A673 (cell line): ENCODE measurements around the gene BRME1. TPM values are rescaled to one million over a fixed set of nuclear protein-coding genes. Genes with fewer than 3 reads are reported as not detected.

ENCODE experiments used
- BruUV-seq: library from RNA; stranded (reverse); fragments of 400-500 nt; replicated peaks from 2 replicates; lab custom pipeline; 2021; lab: Mats Ljungman, UMichigan
- CTCF ChIA-PET: fragments of 300-600 bp; sonication (Branson Sonifier 250); formaldehyde crosslinking; loops from one replicate; lab custom pipeline; 2022; ENCODE audit warnings: antibody characterized with exemption; lab: Charles Lee
- POLR2A ChIA-PET: fragments of 300-600 bp; sonication (Branson Sonifier 250); formaldehyde crosslinking; loops from one replicate; lab custom pipeline; 2022; ENCODE audit warnings: antibody characterized with exemption; ENCODE audit not compliant: low non-redundant PET; lab: Charles Lee
- DNase-seq: peaks from one replicate; pipeline ENCODE4 v3.0.0-alpha.2; 2015; ENCODE audit warnings: low spot score
- H3K27ac ChIP-seq: fragments of 200-600 bp; sonication (generic); 2 replicates; pipeline ENCODE4 v1.5.1; 2016; ENCODE audit warnings: mixed run types, low read depth, mild to moderate bottlenecking, mixed read lengths, antibody characterized with exemption, low read length; ENCODE audit not compliant: poor library complexity, severe bottlenecking
- H3K27me3 ChIP-seq: fragments of 200-600 bp; sonication (generic); replicated peaks from 2 replicates; pipeline ENCODE4 v1.6.1; 2017; ENCODE audit warnings: mixed run types, low read depth, mild to moderate bottlenecking, mixed read lengths, antibody characterized with exemption, low read length; ENCODE audit not compliant: insufficient read depth, poor library complexity
- H3K36me3 ChIP-seq: fragments of 200-600 bp; sonication (generic); 2 replicates; pipeline ENCODE4 v1.6.1; 2016; ENCODE audit warnings: mixed run types, mild to moderate bottlenecking, mixed read lengths, antibody characterized with exemption, low read length; ENCODE audit not compliant: insufficient read depth, poor library complexity, severe bottlenecking
- H3K4me1 ChIP-seq: fragments of 200-600 bp; sonication (generic); 2 replicates; pipeline ENCODE4 v1.6.1; 2017; ENCODE audit warnings: mixed run types, mild to moderate bottlenecking, mixed read lengths, antibody characterized with exemption, low read length; ENCODE audit not compliant: insufficient read depth, poor library complexity, severe bottlenecking
- H3K4me3 ChIP-seq: fragments of 200-600 bp; sonication (generic); 2 replicates; pipeline ENCODE4 v1.5.1; 2016; ENCODE audit warnings: low read depth, mixed run types, mild to moderate bottlenecking, mixed read lengths, low read length; ENCODE audit not compliant: poor library complexity, severe bottlenecking
- H3K9me3 ChIP-seq: fragments of 200-600 bp; sonication (generic); 2 replicates; pipeline ENCODE4 v1.6.1; 2016; ENCODE audit warnings: mixed run types, low read depth, mild to moderate bottlenecking, mixed read lengths, antibody characterized with exemption, low read length; ENCODE audit not compliant: poor library complexity, severe bottlenecking
- CTCF ChIP-seq: fragments of 300-800, 200-600 bp; sonication (generic); conservative IDR thresholded peaks from 2 replicates; pipeline ENCODE4 v1.5.1; 2017; ENCODE audit warnings: low read depth, mild to moderate bottlenecking, antibody characterized with exemption, low read length, moderate library complexity, mixed read lengths
- EZH2 ChIP-seq: fragments of 200-600 bp; sonication (generic); IDR thresholded peaks from 2 replicates; pipeline ENCODE4 v1.6.1; 2017; ENCODE audit warnings: borderline replicate concordance, low read depth, mild to moderate bottlenecking, mixed read lengths, antibody characterized with exemption, low read length; ENCODE audit not compliant: poor library complexity, severe bottlenecking
- intact Hi-C: fragments of 100-400 bp; cut with micrococcal nuclease; formaldehyde crosslinking; loops from one replicate; pipeline ENCODE4 v1.10.0; 2022; ENCODE audit not compliant: unreplicated experiment
- total RNA-seq: library from RNA; stranded (reverse); gene quantifications from 2 replicates; pipeline ENCODE4 v1.2.3, GENCODE V29; 2021

Gene BRME1
- total RNA-seq, 1 experiment from 2014 or later: 4.0 TPM

- intact Hi-C loops: no loop called here
- H3K27ac ChIP-seq: peak overlapping the region; percentile 78
- no peaks in the 10 kb centered on the region for H3K9me3 ChIP-seq
- TF ChIP-seq EZH2 (no peak), CTCF (no peak)
- H3K4me3 ChIP-seq: peak overlapping the region; percentile 73
- no peak for DNase-seq
- H3K36me3 ChIP-seq: no peaks in the 10 kb centered on the region
- ChIA-PET POLR2A (no interaction called here), CTCF (no interaction called here)
- no TSS peak for BruUV-seq
- H3K4me1 ChIP-seq: peaks cover 18% of the 10 kb centered on the region
- no peaks in the 10 kb centered on the region for H3K27me3 ChIP-seq
Observed at GRCh38 chr19:13864667-13865570, 41.0 kb downstream of the BRME1 start.

GRCh38 chr19:13864046-13864666 is 41.8 kb downstream of the BRME1 start:
- DNase-seq: no peak
- intact Hi-C loops: no loop called here
- ChIA-PET POLR2A (no interaction called here), CTCF (interaction anchor here (0.5 to 0.6 kb wide), 2 partner anchors 90 to 285 kb away, joined by 3 to 5 read pairs; partner anchors contain the start of gene C19orf53)
- no peaks in the 10 kb centered on the region for H3K9me3 ChIP-seq
- no peaks in the 10 kb centered on the region for H3K27me3 ChIP-seq
- no peak overlapping the region for H3K4me3 ChIP-seq
- peaks cover 18% of the 10 kb centered on the region for H3K4me1 ChIP-seq
- no TSS peak for BruUV-seq
- no peak overlapping the region for H3K27ac ChIP-seq
- TF ChIP-seq CTCF (no peak), EZH2 (no peak)
- no peaks in the 10 kb centered on the region for H3K36me3 ChIP-seq

- intact Hi-C loops: loop anchor here (1.0 kb wide), 2 partner anchors 77 to 265 kb away; no protein-coding TSS in a partner anchor
- Histone ChIP-seq H3K27me3 (no peaks in the 10 kb centered on the region), H3K4me3 (peak overlapping the region; percentile 45), H3K9me3 (no peaks in the 10 kb centered on the region), H3K27ac (peak overlapping the region; percentile 92), H3K4me1 (peaks cover 18% of the 10 kb centered on the region), H3K36me3 (no peaks in the 10 kb centered on the region)
- BruUV-seq: no TSS peak
- ChIA-PET POLR2A (interaction anchor here (0.6 to 0.7 kb wide), 5 partner anchors 24 to 263 kb away, joined by 3 to 13 read pairs (median 6); no protein-coding TSS in a partner anchor), CTCF (interaction anchor here (0.5 to 2.2 kb wide), 26 partner anchors 10 to 428 kb away, joined by 3 to 17 read pairs (median 4); partner anchors contain the start of genes C19orf53, DCAF15 and ZSWIM4)
- DNase-seq: peak; percentile 94
- peak; percentile 93 for TF ChIP-seq CTCF
- no peak for TF ChIP-seq EZH2
Observed at GRCh38 chr19:13861714-13862531, 44.0 kb downstream of the BRME1 start.
